A673 (cell line): ENCODE measurements around the gene PTPN21. TPM values are rescaled to one million over a fixed set of nuclear protein-coding genes. Genes with fewer than 3 reads are reported as not detected.

Experiments
- BruUV-seq: library from RNA; stranded (reverse); fragments of 400-500 nt; replicated peaks from 2 replicates; lab custom pipeline; 2021; lab: Mats Ljungman, UMichigan
- CTCF ChIA-PET: fragments of 300-600 bp; sonication (Branson Sonifier 250); formaldehyde crosslinking; loops from one replicate; lab custom pipeline; 2022; ENCODE audit warnings: antibody characterized with exemption; lab: Charles Lee
- POLR2A ChIA-PET: fragments of 300-600 bp; sonication (Branson Sonifier 250); formaldehyde crosslinking; loops from one replicate; lab custom pipeline; 2022; ENCODE audit warnings: antibody characterized with exemption; ENCODE audit not compliant: low non-redundant PET; lab: Charles Lee
- DNase-seq: peaks from one replicate; pipeline ENCODE4 v3.0.0-alpha.2; 2015; ENCODE audit warnings: low spot score
- H3K27ac ChIP-seq: fragments of 200-600 bp; sonication (generic); 2 replicates; pipeline ENCODE4 v1.5.1; 2016; ENCODE audit warnings: mixed run types, low read depth, mild to moderate bottlenecking, mixed read lengths, antibody characterized with exemption, low read length; ENCODE audit not compliant: poor library complexity, severe bottlenecking
- H3K27me3 ChIP-seq: fragments of 200-600 bp; sonication (generic); replicated peaks from 2 replicates; pipeline ENCODE4 v1.6.1; 2017; ENCODE audit warnings: mixed run types, low read depth, mild to moderate bottlenecking, mixed read lengths, antibody characterized with exemption, low read length; ENCODE audit not compliant: insufficient read depth, poor library complexity
- H3K36me3 ChIP-seq: fragments of 200-600 bp; sonication (generic); 2 replicates; pipeline ENCODE4 v1.6.1; 2016; ENCODE audit warnings: mixed run types, mild to moderate bottlenecking, mixed read lengths, antibody characterized with exemption, low read length; ENCODE audit not compliant: insufficient read depth, poor library complexity, severe bottlenecking
- H3K4me1 ChIP-seq: fragments of 200-600 bp; sonication (generic); 2 replicates; pipeline ENCODE4 v1.6.1; 2017; ENCODE audit warnings: mixed run types, mild to moderate bottlenecking, mixed read lengths, antibody characterized with exemption, low read length; ENCODE audit not compliant: insufficient read depth, poor library complexity, severe bottlenecking
- H3K4me3 ChIP-seq: fragments of 200-600 bp; sonication (generic); 2 replicates; pipeline ENCODE4 v1.5.1; 2016; ENCODE audit warnings: low read depth, mixed run types, mild to moderate bottlenecking, mixed read lengths, low read length; ENCODE audit not compliant: poor library complexity, severe bottlenecking
- H3K9me3 ChIP-seq: fragments of 200-600 bp; sonication (generic); 2 replicates; pipeline ENCODE4 v1.6.1; 2016; ENCODE audit warnings: mixed run types, low read depth, mild to moderate bottlenecking, mixed read lengths, antibody characterized with exemption, low read length; ENCODE audit not compliant: poor library complexity, severe bottlenecking
- EZH2 ChIP-seq: fragments of 200-600 bp; sonication (generic); IDR thresholded peaks from 2 replicates; pipeline ENCODE4 v1.6.1; 2017; ENCODE audit warnings: borderline replicate concordance, low read depth, mild to moderate bottlenecking, mixed read lengths, antibody characterized with exemption, low read length; ENCODE audit not compliant: poor library complexity, severe bottlenecking
- intact Hi-C: fragments of 100-400 bp; cut with micrococcal nuclease; formaldehyde crosslinking; loops from one replicate; pipeline ENCODE4 v1.10.0; 2022; ENCODE audit not compliant: unreplicated experiment
- total RNA-seq: library from RNA; stranded (reverse); gene quantifications from 2 replicates; pipeline ENCODE4 v1.2.3, GENCODE V29; 2021
- TF ChIP-seq, protein P1 (sequence below): fragments of 300-800, 200-600 bp; sonication (generic); conservative IDR thresholded peaks from 2 replicates; pipeline ENCODE4 v1.5.1; 2017; ENCODE audit warnings: low read depth, mild to moderate bottlenecking, antibody characterized with exemption, low read length, moderate library complexity, mixed read lengths

The PTPN21 gene
- total RNA-seq, 1 experiment from 2014 or later: 6.1 TPM

DNA sequence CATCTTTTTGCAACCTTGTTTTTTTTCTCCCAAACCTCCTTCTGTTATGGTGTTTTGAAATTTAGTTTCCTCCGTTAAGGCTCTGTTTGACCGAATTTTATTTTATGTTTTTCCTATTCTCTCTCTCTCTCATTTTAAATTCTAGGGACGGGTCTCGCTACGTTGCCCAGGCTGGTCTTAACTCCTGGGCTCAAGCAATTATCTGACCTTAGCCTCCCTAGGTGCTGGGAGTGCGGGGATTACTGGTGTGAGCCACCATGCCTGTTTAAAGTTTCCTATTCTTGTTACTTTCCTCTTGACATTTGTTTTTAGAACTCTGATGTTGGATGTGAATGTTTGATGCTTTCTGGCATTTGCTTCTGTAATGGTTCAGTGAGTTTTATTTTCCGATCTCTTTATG, 9.0 kb upstream of the PTPN21 start:
- BruUV-seq: no TSS peak

DNA sequence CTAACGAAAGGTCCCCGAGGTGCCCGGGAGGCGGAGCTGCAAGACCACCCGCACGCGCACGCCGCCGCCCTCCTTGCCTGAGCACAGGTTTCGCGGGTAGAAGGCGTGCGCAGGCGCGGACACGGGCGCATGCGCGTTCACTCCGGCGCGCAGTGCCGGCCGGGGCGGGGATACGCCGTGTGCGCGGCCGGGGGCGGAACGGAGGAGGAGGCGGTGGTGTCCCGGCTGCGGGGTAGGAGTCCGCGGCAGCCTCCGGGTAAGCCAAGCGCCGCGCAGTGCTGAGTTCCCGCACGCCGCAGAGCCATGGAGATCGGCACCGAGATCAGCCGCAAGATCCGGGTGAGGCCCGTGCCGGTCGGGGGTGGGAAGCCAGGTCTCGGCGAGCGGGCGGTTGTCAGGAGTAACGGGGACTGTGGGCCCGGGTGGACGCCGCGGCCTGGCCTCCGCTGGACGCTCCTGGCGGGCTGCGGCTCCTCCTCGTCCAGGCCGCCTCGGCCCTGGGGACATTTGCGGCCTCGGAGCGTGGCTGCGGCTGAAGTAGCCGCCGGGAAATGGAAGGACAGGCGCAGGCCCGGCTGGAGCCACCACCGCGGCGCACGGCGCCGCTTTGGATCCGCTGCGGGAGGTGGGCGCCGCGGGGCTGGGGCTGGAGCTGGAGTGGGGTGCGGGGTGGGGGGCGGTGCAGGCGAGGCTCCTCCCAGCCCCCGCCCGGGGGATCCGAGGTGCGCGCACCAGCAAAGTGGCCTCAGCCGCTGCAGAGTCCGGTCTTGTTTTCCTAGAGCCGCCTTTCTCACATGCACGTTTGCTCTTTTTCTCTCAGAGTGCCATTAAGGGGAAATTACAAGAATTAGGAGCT, 8.3 kb upstream of the PTPN21 start, which contains the start of gene ZC3H14:
TSS of gene ZC3H14 (plus strand) at position 207 of the 856 bp plus-strand sequence. CDS start at position 304, 97 bp downstream.
- Histone ChIP-seq H3K27ac (peak within 1 kb of the TSS; percentile 95), H3K4me1 (peaks cover 4% of the 10 kb centered on the region), H3K36me3 (peaks cover 14% of the 10 kb centered on the region), H3K27me3 (no peaks in the 10 kb centered on the region), H3K4me3 (peak within 1 kb of the TSS; percentile 94), H3K9me3 (no peaks in the 10 kb centered on the region)
- BruUV-seq: no TSS peak
- intact Hi-C loops: loop anchor here (2.0 kb wide), 1 partner anchor 374 kb away; no protein-coding TSS in a partner anchor
- ChIA-PET POLR2A (no interaction called here), CTCF (no interaction called here)
- no peak for TF ChIP-seq EZH2
- TF ChIP-seq, protein P1, sequence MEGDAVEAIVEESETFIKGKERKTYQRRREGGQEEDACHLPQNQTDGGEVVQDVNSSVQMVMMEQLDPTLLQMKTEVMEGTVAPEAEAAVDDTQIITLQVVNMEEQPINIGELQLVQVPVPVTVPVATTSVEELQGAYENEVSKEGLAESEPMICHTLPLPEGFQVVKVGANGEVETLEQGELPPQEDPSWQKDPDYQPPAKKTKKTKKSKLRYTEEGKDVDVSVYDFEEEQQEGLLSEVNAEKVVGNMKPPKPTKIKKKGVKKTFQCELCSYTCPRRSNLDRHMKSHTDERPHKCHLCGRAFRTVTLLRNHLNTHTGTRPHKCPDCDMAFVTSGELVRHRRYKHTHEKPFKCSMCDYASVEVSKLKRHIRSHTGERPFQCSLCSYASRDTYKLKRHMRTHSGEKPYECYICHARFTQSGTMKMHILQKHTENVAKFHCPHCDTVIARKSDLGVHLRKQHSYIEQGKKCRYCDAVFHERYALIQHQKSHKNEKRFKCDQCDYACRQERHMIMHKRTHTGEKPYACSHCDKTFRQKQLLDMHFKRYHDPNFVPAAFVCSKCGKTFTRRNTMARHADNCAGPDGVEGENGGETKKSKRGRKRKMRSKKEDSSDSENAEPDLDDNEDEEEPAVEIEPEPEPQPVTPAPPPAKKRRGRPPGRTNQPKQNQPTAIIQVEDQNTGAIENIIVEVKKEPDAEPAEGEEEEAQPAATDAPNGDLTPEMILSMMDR: no peak
- DNase-seq: peak; percentile 94

More for the DNA sequence above, 9.0 kb upstream of the PTPN21 start:
- no peak for DNase-seq
- H3K27ac ChIP-seq: peak overlapping the region; percentile 95
- ChIA-PET POLR2A (no interaction called here), CTCF (no interaction called here)
- no peak for TF ChIP-seq EZH2
- TF ChIP-seq, protein P1: no peak
- H3K36me3 ChIP-seq: peaks cover 22% of the 10 kb centered on the region
- H3K9me3 ChIP-seq: no peaks in the 10 kb centered on the region
- peaks cover 4% of the 10 kb centered on the region for H3K4me1 ChIP-seq
- H3K27me3 ChIP-seq: no peaks in the 10 kb centered on the region
- intact Hi-C loops: loop anchor here (2.0 kb wide), 1 partner anchor 375 kb away; no protein-coding TSS in a partner anchor
- H3K4me3 ChIP-seq: peak overlapping the region; percentile 94

DNA sequence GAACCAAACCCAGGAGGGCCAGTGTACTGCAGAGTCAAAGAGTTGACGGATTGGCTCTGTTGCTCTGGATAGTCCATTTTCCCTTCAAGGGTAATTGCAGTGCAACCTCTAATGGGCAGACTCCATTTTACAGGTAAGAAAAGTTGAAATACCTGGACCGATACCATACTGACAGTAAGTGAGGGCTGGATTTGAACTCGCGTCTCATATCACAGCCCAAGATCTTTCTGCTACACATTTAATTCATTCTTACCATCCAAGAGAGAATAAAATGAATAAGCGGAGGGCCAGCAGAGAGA, 7.7 kb upstream of the PTPN21 start:
- no peak for DNase-seq
- CTCF ChIA-PET: no interaction called here
- no peaks in the 10 kb centered on the region for H3K27me3 ChIP-seq

More for the DNA sequence above, 7.7 kb upstream of the PTPN21 start:
- peaks cover 8% of the 10 kb centered on the region for H3K36me3 ChIP-seq
- peak overlapping the region; percentile 94 for H3K4me3 ChIP-seq
- BruUV-seq: no TSS peak
- peak overlapping the region; percentile 95 for H3K27ac ChIP-seq
- POLR2A ChIA-PET: no interaction called here
- TF ChIP-seq, protein P1: no peak
- TF ChIP-seq EZH2: no peak
- H3K4me1 ChIP-seq: peaks cover 4% of the 10 kb centered on the region
- no peaks in the 10 kb centered on the region for H3K9me3 ChIP-seq
- intact Hi-C loops: loop anchor here (2.0 kb wide), 1 partner anchor 374 kb away; no protein-coding TSS in a partner anchor
